PFSK-1 (cell line): ENCODE data around the gene RCCD1.

ENCODE experiments used
- FOXP2 ChIP-seq: optimal IDR thresholded peaks from 2 replicates; pipeline ENCODE3; 2011; ENCODE audit warnings: borderline replicate concordance, control low read depth, inconsistent platforms; ENCODE audit not compliant: insufficient read depth; ENCODE audit errors: extremely low read length, extremely low read depth
- POLR2AphosphoS5 ChIP-seq: IDR thresholded peaks from 2 replicates; pipeline ENCODE4 v1.6.1; 2012; ENCODE audit warnings: low read depth, mild to moderate bottlenecking, control low read depth, low read length, moderate library complexity
- REST ChIP-seq, 2 experiments: IDR thresholded peaks; 2 replicates each; pipeline versions ENCODE4 v1.6.1 to v1.8.0; 2011 to 2012; ENCODE audit warnings: low read depth in 2 of 2, low read length in 2 of 2, control low read depth in 1 of 2, inconsistent platforms in 1 of 2, mild to moderate bottlenecking in 1 of 2, moderate library complexity in 1 of 2; ENCODE audit not compliant: insufficient read depth in 1 of 2
- SIN3A ChIP-seq: IDR thresholded peaks from 2 replicates; pipeline ENCODE4 v1.6.1; 2012; ENCODE audit warnings: mild to moderate bottlenecking, low read length, moderate library complexity, borderline replicate concordance; ENCODE audit not compliant: insufficient read depth
- TAF1 ChIP-seq: IDR thresholded peaks from 2 replicates; pipeline ENCODE4 v1.6.1; 2012; ENCODE audit warnings: low read length, control low read depth, borderline replicate concordance; ENCODE audit not compliant: insufficient read depth

- no peak for TF ChIP-seq POLR2AphosphoS5
- no peak for TF ChIP-seq FOXP2
- no peak for TF ChIP-seq REST (IDR thresholded peaks at IDR 0.05; ENCODE audit: insufficient read depth in 1 of 2, low read depth in 2 of 2, low read length in 2 of 2)
- TF ChIP-seq TAF1: no peak
- TF ChIP-seq SIN3A: no peak
Observed at GRCh38 chr15:90941038-90941437, 13.6 kb upstream of the RCCD1 start.
